Measurements from ENCODE around the gene HDAC3.

HDAC3 gene

GRCh38 chr5:141657937-141658545, 21.4 kb upstream of the HDAC3 start:
- DNase-seq = no peak

- no peak for DNase-seq
Measured at GRCh38 chr5:141657404-141657803, 20.8 kb upstream of the HDAC3 start.

GRCh38 chr5:141656396-141656795, 19.7 kb upstream of the HDAC3 start:
- no peak for DNase-seq

GRCh38 chr5:141655020-141655419, 18.4 kb upstream of the HDAC3 start:
- DNase-seq = no peak

GRCh38 chr5:141654298-141654697, 17.6 kb upstream of the HDAC3 start:
- no peak for DNase-seq

GRCh38 chr5:141651728-141652105, 15.1 kb upstream of the HDAC3 start:
- no peak for DNase-seq

GRCh38 chr5:141650851-141651727, 14.4 kb upstream of the HDAC3 start, which contains the start of gene FCHSD1:
Gene FCHSD1, minus strand, starts transcription at chr5:141651418. Its CDS starts 50 bp downstream, at chr5:141651368.
- DNase-seq = peak; percentile 88

- no peak for DNase-seq
Measured at GRCh38 chr5:141649972-141650371, 13.3 kb upstream of the HDAC3 start.

GRCh38 chr5:141649056-141649688, 12.5 kb upstream of the HDAC3 start:
- DNase-seq = no peak

GRCh38 chr5:141647851-141648250, 11.2 kb upstream of the HDAC3 start:
- no peak for DNase-seq

- no peak for DNase-seq
Measured at GRCh38 chr5:141647242-141647641, 10.6 kb upstream of the HDAC3 start.

GRCh38 chr5:141646026-141646425, 9.4 kb upstream of the HDAC3 start:
- DNase-seq = no peak

GRCh38 chr5:141641634-141642267, 5.1 kb upstream of the HDAC3 start:
- DNase-seq = no peak

- no peak for DNase-seq
Measured at GRCh38 chr5:141640698-141641097, 4.0 kb upstream of the HDAC3 start.

GRCh38 chr5:141640051-141640415, 3.4 kb upstream of the HDAC3 start:
- DNase-seq = no peak

GRCh38 chr5:141639357-141640050, 2.9 kb upstream of the HDAC3 start:
- DNase-seq = no peak

- DNase-seq = no peak
Measured at GRCh38 chr5:141638771-141639170, 2.1 kb upstream of the HDAC3 start.

GRCh38 chr5:141637767-141638419, 1.2 kb upstream of the HDAC3 start:
- peak; percentile 73 for DNase-seq

- peak; percentile 58 for DNase-seq
Measured at GRCh38 chr5:141637123-141637766, 596 bp upstream of the HDAC3 start.

- DNase-seq = no peak
Measured at GRCh38 chr5:141636106-141636412, 590 bp downstream of the HDAC3 start.

- DNase-seq = no peak
Measured at GRCh38 chr5:141635646-141636045, 1.0 kb downstream of the HDAC3 start.

- DNase-seq = no peak
Measured at GRCh38 chr5:141634720-141635119, 1.9 kb downstream of the HDAC3 start.
